Eye (tissue), 1 donor: ENCODE results near the gene USP24.
"Not testable (repeated sequence)": the region's sequence is repeated elsewhere in the genome, so short reads cannot be mapped to it uniquely, and the experiment has no call there.

ENCODE experiments used
- DNase-seq: peaks from one replicate; pipeline ENCODE4 v3.0.0-alpha.2; 2015

The USP24 gene

DNA sequence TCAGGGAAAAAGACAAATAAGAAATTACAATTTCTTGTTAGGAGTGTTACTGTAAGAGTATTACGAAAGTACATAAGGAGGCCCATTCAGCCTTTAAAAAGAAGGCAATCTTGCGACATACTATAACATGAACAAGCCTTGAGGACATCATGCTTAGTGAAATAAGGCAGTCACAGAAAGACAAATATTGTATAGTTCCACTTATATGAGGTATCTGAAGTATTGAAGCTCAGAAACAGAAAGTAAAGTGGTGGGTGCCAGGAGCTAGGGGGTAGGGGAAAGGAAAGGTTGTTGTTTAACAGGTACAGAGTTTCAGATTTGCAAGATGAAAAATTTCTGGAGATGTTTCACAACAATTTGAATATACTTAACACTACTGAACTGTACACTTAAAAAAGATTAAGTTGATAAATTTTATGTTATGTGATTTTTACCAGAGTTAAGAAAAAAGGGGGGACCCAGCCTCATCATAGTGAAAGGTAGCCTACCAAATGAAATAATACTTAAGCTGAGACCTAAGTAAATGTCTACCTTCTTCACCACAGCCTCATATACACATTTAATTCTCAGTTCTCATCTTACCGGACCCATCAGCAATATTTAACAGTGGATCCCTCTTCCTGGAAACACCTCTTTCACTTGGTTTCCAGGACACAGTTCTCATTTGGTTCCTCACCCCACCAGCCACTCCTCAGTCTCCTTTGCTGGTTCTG is 19.5 kb downstream of the USP24 start:
- DNase-seq: no peak

DNA sequence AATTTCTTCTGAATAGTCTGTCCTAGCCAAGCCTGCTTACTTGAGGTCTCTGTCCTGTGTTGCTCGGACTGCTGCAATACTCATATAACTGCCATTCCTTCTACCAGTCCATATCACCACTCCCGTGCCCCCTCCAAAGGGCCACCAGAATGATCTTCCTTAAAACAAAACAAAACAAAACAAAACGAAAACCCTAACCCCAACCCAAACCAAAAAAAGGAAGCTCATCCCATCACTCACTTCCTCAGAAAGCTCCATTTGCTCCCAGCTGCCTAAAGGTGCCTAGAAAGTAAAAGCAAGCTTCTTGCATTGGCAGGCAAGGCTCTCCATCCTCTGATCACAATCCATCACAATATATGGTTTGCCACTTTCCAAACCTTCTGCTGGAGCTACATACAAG is 20.3 kb downstream of the USP24 start:
- DNase-seq: no peak

DNA sequence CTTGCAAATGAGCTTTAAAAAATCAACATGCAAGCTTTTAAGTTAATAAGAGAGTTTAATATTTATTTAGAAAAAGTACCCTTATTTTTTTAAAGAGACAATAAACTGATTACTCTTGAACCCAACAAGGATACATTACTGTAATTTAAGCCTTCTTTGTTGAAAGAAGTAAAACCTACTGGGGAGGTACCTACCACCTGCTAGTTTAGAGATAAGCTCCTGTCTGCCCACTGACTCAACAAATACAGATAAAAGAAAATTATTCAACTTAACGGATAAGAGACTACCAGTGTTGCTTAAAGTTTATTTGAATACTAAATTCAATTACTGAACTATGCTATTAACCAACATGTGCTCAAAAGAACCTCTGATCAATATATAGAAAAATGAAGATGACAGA is 23.1 kb downstream of the USP24 start:
- DNase-seq: no peak

DNA sequence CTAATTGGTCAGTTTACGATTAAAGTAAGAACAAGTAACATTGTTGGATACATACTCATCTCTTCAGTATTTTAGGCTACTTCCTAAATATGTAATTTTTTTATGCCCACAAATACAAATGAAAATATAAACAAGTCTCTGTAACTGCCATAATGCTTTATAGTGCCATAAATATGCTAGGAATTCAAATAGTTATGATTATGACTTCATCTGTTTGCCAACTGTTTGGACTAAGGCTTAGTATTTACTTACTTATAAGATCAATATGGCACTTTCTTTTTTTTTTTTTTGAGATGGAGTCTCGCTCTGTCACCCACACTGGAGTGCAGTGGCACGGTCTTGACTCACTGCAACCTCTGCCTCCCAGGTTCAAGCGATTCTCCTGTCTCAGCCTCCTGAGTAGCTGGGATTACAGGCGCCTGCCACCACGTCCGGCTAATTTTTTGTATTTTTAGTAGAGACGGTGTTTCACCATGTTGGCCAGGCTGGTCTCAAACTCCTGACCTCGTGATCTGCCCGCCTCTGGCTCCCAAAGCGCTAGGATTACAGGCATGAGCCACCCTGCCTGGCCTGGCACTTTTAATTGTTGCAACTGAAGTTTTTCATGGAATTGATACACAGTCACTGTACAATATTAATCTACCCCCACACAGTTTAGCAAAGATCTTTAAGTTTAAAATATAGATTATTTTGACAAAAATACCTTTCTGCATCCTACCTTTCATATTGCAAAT is 23.8 kb downstream of the USP24 start:
- DNase-seq: not testable (repeated sequence)

DNA sequence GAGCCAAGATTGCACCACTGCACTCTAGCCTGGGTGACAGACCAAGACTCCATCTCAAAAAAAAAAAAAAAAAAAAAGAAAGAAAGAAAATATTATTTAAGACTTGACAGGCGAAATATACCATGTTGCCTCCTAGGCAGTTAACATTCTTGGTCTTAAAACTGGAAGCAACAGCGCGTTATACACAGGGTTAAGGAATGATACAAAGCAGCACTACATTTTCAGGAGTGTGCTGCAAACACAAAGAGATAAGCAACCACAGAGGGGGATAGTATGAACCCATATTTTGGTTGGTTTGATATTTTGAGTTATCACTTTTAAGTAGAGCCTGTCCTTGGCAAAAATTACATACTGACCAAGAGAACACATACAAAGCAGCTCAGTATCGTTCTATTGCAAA is 25.1 kb downstream of the USP24 start:
- DNase-seq: no peak

DNA sequence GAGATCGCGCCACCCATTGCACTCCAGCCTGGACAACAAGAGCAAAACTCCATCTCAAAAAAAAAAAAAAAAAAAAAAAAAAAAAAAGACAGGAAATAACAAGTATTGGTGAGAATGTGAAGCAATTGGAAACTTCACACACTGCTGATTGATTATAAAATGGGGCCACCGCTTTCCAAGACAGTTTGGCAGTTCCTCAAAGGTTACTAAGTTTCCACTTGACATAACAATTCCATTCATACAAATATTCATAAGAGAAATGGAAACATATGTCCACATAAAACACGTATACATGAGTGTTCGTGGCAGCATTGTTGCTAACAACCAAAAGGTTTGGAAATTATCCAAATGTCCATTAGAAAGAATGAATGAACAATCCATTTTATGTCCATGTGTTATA is 26.3 kb downstream of the USP24 start:
- DNase-seq: no peak

DNA sequence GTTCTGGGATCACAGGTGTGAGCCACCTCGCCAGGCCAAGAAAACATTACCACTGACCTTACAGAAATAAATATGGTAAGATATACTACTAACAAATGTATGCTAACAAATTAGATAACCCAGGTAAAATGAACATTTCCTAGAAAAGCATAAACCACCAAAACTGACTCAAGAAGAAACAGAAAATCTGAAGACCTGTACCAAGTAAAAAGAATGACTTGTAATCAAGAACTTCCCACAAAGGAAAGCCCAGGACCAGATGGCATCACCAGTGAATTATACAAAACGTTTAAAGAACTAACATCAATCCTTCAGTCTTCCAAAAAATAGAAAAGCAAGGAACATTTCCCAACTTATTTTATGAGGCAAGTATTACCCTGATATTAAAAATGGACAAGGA is 29.3 kb downstream of the USP24 start:
- DNase-seq: no peak

DNA sequence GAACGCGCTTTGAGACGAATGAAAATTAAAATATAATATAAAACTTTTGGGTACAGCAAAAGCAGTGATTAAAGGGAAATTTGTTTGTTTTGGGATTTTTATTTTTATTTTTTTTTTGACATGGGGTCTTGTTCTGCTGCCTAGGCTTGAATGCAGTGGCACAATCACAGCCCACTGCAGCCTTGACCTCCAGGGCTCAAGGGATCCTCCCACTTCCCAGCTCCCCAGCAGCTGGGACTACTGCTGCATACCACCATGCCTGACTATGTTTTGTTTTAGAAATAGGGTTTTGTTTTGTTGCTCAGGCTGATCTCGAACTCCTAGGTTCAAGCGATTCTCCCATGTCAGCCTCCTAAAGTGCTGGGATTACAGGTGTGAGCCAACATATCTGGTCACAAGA is 30.3 kb downstream of the USP24 start:
- DNase-seq: no peak

DNA sequence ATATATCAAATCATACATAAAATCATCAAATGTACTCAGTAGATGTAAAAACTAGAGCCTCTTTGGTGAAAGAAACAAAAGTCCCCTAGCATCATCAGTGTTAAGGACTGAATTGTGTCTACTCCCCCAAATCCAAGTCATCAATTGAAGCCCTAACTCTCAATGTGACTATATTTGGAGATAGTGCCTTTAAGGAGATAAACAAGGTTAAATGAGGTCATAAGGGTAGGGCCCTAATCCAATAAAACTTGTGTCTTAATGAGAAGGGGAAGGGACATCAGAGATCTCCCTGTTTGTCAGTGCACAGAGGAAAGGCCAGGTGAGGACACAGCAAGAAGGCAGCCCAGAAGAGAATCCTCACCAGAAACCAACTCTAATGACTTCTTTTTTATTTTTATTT is 33.5 kb downstream of the USP24 start:
- no peak for DNase-seq

DNA sequence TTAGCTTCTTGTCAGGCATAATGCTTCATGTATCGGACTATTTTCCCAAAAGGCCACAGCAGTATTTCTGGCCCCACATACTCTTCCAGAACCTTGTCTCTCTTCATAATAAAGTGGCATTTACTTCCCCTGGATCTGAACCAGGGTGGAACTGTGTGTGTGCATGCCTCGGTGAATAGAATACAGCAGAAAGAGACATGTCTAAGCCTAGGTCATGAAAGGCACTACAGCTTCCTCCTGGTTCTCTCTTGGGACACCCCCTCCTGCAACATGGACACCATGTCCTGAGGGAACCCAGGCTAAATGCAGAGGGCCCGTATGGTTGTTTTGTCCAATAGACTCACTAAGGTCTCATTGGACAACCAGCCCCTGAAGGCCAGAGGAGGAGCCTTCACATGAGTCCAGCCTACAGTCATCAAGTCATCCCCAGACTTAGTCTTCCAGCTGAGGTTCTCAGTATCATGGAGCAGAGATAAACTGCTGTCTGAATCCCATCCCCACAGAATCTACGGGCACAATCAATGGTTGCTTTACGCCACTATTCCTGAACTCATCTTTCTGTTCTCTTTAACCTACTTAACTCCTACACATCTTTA is 35.0 kb downstream of the USP24 start:
- no peak for DNase-seq

DNA sequence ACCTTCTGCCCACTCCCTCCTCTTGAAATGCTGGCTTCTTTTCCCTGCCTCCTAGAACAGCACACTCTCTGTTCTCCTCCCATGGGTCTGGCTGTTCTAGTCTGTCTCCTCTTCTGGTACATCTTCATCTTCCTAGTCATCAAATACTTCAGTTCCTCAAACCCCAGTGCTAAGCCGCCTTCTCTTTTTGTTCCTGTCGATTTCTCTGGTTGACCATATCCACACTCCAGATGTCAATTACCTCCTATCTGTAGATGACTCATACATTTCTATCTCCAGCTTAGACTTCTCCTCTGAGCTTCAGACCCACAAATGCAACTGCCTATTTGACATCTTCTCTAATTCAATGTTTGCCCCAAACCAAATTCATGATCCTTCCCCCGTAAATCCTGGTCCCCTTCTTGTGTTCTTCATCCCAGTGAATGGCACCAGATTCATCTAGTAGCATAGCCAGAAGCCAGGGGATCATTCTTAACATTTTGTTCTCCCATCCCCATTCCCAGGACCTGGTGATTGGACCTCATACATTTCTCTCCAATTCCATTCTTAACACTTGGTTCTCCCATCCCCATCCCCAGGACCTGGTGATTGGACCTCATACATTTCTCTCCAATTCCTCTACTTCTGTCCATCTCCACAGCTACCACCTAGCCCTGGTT is 35.9 kb downstream of the USP24 start:
- no peak for DNase-seq

DNA sequence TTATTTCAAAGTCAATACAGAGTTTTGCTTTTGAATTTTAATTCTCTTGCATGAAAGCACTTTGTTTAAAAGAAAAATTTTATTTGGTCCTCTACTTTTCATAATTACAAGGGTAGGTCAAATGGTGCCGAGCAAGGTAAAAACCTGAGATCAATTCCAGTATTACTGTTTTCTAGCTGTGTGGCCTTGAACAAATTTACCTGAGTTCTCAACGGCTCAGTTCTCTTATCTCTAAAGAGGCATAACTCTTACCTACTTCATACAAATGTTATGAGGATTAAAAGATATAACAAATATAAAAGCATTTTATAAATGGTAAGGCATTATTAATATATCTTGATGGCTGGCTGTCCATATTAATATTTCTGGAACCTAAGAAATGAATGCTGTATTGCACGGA is 42.5 kb downstream of the USP24 start:
- DNase-seq: no peak

DNA sequence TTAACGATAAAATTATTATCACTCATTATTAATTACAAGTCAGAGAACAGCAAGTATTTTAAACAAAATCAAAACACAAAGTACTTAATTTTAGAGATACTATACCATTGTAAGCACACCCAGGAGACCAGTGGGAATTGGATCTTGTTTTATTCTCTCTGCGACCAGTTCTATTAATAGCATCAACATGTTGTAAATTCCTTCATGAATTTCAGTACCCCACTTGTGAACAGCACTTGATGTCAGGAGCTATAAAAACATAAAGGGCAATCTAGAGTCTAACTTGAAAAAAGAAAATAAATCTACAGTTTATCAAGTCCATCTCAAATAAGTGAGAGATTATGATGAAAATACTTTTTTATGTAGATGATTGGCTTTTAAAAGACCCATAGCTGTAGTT is 42.9 kb downstream of the USP24 start:
- DNase-seq: no peak

DNA sequence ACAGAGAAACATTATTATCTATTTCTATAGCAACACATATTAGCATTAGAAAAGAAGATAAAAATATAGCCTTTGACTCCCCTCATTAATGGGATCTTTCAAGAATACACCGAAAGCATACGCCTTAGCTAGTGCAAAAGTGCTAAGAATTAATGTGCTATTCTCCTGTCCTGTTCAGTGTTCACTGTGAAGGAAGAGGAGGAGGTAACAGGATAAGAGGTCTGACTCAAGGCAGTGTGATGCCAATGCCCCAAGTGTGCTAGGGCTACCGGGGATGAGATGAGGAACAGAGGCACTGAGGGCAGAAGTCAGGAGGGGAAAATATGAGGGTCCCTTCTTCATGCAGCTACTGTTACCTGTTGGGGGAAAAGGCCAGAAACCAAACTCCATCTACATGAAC is 43.5 kb downstream of the USP24 start:
- DNase-seq: no peak

DNA sequence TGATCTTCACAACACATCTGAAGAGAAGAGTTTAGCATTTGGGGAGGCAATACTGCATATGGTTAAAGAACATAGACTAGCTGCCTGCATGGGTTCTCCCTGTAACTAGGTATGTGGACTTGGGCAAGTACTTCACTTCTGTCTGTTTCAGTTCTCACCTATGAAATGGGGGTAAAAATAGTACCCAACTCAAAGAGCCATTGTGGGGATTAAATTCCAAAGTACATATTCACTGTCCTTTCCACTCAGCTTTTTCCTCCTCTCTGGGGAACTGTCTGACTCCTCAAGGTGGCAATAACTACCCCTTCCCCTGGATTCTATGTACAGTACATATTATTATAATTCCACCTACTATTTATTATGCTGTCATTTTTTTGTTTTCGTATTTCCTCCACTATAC is 44.7 kb downstream of the USP24 start:
- no peak for DNase-seq

DNA sequence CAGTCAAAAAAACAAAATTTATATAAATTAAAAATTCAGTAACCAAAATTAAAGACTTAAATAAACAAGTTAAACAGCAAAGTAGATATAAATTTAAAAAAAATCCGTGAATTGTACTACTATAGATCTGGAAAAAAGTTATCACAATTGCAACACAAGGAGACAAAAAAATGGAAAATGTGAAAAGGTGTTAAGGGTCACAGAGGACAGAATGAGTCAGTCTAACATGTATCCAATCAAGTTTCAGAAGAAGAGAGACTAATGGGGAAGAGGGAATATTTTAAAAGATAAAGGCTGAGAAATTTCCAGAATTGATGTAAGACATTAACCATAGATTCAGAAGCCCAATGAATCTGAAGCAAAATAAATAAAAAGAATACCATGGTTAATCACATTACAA is 46.0 kb downstream of the USP24 start:
- DNase-seq: no peak

DNA sequence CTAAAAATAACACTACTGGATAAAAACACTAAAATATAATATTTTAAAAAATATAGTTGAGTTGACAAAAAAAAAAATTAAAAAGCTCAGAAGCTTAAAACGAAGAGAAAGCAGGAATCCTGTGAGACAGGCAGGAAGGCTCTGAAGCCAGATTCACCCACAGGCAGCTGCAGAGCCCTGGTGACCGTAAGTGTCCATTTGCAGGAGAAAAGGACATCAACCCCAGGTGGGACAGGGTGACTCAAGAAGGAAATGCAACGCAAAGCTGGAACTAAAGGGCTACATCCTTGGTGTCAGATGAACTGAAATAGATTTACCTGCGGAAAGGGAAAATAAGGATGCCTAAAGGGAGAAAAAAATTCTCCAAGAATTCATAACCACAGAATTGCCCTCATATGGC is 46.8 kb downstream of the USP24 start:
- no peak for DNase-seq

DNA sequence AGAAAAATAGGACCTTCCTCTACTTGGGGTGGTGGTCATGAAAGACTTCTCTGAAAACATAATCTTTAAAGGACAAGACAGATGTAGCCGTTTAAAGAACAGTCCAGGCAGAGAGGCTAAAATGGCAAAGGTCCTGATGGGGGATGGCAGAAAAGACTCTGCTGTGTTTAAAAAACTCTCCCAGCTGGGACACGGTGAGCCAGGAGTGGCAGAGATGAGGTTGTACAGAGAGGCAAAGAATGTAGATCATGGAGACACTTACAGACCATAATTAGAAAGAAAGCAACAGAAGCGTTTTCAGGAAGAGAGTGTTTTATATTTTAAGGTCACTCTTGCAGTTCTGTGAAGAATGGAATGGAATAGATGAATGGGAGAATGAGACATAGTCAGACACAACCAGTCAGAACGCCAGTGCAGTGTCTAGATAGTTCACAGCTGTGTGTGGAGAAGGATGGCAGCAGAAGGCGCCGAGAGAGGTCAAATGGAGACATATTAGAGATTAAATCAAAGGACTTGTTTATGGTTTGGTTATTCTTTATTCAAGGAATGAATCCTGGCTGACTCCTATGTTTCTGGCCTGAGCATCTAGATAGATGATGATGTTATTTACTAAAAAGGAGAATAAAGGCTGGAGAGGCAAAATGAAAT is 47.8 kb downstream of the USP24 start:
- DNase-seq: no peak

DNA sequence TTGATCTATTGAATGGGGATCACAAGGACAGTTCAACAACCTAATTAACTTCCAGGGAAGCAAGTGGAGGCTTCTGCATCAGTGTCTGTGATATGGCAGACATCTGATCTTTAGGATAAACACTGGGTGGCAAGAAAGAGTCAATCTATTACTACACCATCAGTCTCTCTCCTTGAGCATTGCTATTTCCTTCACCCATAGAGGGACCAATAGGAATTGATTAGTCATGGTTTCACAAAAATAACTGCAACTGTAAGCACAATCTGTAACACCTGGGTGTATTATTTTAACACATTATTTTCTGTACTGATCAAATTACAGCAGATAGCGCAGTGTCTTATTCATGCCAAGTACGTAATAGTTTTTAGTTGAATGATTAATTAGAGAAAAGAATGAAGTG is 50.3 kb downstream of the USP24 start:
- no peak for DNase-seq

DNA sequence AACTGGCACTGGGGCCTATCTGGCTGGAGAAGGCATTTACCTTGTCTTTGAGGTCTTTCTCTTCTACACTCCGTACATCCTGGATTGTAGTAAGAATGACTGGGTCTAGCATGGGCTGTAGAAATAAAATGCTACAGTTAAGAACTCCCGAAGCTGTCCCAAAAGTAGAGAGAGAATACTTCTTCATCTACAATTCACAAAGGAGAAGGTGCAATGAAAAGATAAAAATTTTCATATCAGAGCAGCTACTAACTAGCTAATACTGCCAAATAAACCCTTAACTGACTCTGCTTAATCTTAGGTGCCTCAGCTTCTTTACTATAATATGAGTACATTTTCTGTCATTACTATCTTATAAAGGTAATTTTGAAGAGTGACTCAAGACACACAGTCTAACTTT is 55.6 kb downstream of the USP24 start:
- no peak for DNase-seq

DNA sequence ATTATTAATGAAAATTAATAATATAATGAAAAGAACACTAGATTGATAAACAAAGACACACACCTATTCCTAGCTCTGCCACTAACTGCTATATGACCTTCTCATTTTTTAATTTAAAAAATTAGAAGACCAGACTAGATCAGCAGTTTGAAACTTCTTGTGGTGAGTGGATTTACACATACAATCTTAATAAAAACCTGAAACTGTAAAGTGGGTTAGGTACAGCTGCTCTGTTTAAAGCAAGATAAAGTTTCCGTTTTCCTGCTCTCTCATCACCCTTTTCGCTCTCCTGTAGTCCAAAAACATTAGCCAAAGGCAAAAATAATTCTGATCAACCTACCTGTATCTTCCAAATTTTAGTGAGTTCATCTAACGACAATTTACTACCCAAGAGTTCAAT is 58.6 kb downstream of the USP24 start:
- DNase-seq: no peak

DNA sequence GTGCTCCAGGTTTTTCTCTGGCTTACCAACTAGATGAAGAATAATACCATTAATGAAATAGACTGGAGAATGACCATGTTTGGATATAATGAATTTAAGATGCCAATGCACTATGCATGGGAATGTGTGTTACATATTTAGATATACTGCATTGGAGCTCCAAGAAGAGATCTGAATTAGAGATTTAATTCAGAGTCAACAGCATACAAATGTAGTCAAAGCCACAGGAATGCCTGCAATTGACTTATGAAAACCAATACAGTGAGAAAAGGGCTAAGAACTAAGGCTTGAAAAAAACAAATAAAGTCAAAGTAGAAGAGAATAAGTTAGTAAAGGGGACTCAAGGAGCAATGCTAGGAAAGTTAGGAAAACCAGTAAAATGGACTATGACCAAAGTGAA is 59.1 kb downstream of the USP24 start:
- DNase-seq: no peak

DNA sequence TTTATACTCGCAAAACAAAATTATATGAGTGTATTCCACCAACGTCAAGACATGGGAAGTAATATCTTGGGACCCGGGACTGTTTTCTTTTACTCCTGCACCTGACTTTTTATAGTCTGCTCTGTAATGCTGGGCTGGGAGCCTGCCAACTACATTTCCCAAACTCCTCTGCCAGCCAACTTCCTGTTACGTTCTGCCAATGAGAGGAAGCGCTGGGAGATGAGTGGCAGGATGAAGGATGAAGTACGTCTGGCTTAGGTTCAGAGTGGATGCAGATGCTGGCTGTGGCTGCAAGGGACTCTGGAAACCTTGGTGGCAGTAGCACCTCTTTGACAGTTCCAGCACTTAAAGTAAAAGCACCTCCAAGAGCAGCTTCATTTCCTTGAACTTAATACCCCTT is 59.6 kb downstream of the USP24 start:
- no peak for DNase-seq
